H1 (cell line): ENCODE measurements around the gene TFF1. TPM values are rescaled to one million over a fixed set of nuclear protein-coding genes. Genes with fewer than 3 reads are reported as not detected.

Source experiments
- GABPA ChIP-seq: IDR thresholded peaks from 2 replicates; pipeline ENCODE4 v1.6.1; 2011; ENCODE audit warnings: mild to moderate bottlenecking, low read length, moderate library complexity, borderline replicate concordance; ENCODE audit not compliant: insufficient read depth
- HDAC2 ChIP-seq, 2 experiments: fragments of 300-600 bp in 1 of 2; sonication (generic) in 1 of 2; IDR thresholded peaks; 2 replicates each; pipeline ENCODE4 v1.6.1; 2011 to 2012; ENCODE audit warnings: low read depth in 2 of 2, low read length in 2 of 2, mild to moderate bottlenecking in 2 of 2, moderate library complexity in 2 of 2, borderline replicate concordance in 1 of 2, inconsistent platforms in 1 of 2
- TCF12 ChIP-seq: IDR thresholded peaks from 2 replicates; pipeline ENCODE4 v1.6.1; 2011; ENCODE audit warnings: low read depth, mild to moderate bottlenecking, low read length
- polyA plus RNA-seq, 7 experiments: library from polyadenylated mRNA; depleted of rRNA in 3 of 7; stranded (reverse) in 5 of 7; unstranded in 2 of 7; fragments of >200 nt in 5 of 7; fragments of 200-250 nt in 2 of 7; gene quantifications; 1 replicate in 5 of 7; 2 replicates in 1 of 7; 4 replicates in 1 of 7; pipeline versions ENCODE4 v1.2.1 to v1.2.3, GENCODE V29; 2011 to 2013; ENCODE audit warnings: missing spikeins in 2 of 7, mixed read lengths in 2 of 7
- total RNA-seq: library from RNA; stranded (reverse); fragmentation: NEBNext Ultra II Directional; extraction: Animal tissue kit (Norgen Biotek cat#: 25700); gene quantifications from 2 replicates; pipeline ENCODE4 v1.2.1, GENCODE V29; 2021

Gene TFF1
- total and polyA plus RNA-seq, 2 of the 8 experiments (the other 6 are each of a cell fraction or from before 2014, with no cell fraction given), result not detected

- no peak for TF ChIP-seq HDAC2 (IDR thresholded peaks at IDR 0.05; ENCODE audit: borderline replicate concordance in 1 of 2, low read depth in 2 of 2, low read length in 2 of 2)
- no peak for TF ChIP-seq GABPA
- no peak for TF ChIP-seq TCF12
Measured at GRCh38 chr21:42405064-42406013, 39.0 kb upstream of the TFF1 start (continued).
